K562 (cell line): Measurements from ENCODE around the gene UGT1A9.

Experiments used
- CTCF ChIP-seq, 3 experiments: IDR thresholded peaks in 2 of 3; conservative IDR thresholded peaks in 1 of 3; 2 replicates each; pipeline ENCODE4 v1.5.1; 2011 to 2012; ENCODE audit warnings: low read length in 3 of 3, mild to moderate bottlenecking in 3 of 3, control low read depth in 2 of 3, improper control_type of control experiment in 1 of 3, inconsistent platforms in 1 of 3, low read depth in 1 of 3, mixed read lengths in 1 of 3, moderate library complexity in 1 of 3; ENCODE audit not compliant: insufficient read depth in 2 of 3
- EZH2 ChIP-seq: IDR thresholded peaks from 2 replicates; pipeline ENCODE4 v1.6.1; 2012; ENCODE audit warnings: low read depth, mild to moderate bottlenecking, inconsistent platforms, low read length, borderline replicate concordance
- ZFP1 ChIP-seq: fragments of 450-650 bp; formaldehyde crosslinking; IDR thresholded peaks from 2 replicates; pipeline ENCODE4 v1.4.0; 2020; ENCODE audit warnings: mild to moderate bottlenecking, mixed read lengths

- TF ChIP-seq ZFP1 (no peak), EZH2 (no peak), CTCF (IDR thresholded peaks at IDR 0.05 in 2 of 3, conservative IDR thresholded peaks at IDR 0.05 in 1 of 3; ENCODE audit: insufficient read depth in 2 of 3, low read depth in 1 of 3, low read length in 3 of 3) (no peak)
Measured at GRCh38 chr2:233803292-233803911, 131.7 kb downstream of the UGT1A9 start.
